Measurements from ENCODE around the gene SNAPC4. TPM values are rescaled to one million over a fixed set of nuclear protein-coding genes. Genes with fewer than 3 reads are reported as not detected.

Gene SNAPC4
- total RNA-seq, 1 donor from 2014 or later = 9.4 TPM

GRCh38 chr9:136424750-136425362, 24.9 kb upstream of the SNAPC4 start:
- no peaks in the 10 kb centered on the region for H3K4me1 ChIP-seq
- H3K4me3 ChIP-seq = no peak overlapping the region
- H3K27me3 ChIP-seq = no peaks in the 10 kb centered on the region
- TF ChIP-seq, protein P1, sequence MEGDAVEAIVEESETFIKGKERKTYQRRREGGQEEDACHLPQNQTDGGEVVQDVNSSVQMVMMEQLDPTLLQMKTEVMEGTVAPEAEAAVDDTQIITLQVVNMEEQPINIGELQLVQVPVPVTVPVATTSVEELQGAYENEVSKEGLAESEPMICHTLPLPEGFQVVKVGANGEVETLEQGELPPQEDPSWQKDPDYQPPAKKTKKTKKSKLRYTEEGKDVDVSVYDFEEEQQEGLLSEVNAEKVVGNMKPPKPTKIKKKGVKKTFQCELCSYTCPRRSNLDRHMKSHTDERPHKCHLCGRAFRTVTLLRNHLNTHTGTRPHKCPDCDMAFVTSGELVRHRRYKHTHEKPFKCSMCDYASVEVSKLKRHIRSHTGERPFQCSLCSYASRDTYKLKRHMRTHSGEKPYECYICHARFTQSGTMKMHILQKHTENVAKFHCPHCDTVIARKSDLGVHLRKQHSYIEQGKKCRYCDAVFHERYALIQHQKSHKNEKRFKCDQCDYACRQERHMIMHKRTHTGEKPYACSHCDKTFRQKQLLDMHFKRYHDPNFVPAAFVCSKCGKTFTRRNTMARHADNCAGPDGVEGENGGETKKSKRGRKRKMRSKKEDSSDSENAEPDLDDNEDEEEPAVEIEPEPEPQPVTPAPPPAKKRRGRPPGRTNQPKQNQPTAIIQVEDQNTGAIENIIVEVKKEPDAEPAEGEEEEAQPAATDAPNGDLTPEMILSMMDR (IDR thresholded peaks at IDR 0.05) = no peak
- H3K36me3 ChIP-seq = peaks cover 58% of the 10 kb centered on the region in 2 donors
- H3K9me3 ChIP-seq = no peaks in the 10 kb centered on the region
- no peak overlapping the region for H3K27ac ChIP-seq
- intact Hi-C loops (cut with DNase I) = loop anchor here (2.0 kb wide), 1 partner anchor 14 kb away; the partner anchor contains the start of gene INPP5E
- no peak for DNase-seq (ENCODE audit: low spot score in 2 of 2)

DNA sequence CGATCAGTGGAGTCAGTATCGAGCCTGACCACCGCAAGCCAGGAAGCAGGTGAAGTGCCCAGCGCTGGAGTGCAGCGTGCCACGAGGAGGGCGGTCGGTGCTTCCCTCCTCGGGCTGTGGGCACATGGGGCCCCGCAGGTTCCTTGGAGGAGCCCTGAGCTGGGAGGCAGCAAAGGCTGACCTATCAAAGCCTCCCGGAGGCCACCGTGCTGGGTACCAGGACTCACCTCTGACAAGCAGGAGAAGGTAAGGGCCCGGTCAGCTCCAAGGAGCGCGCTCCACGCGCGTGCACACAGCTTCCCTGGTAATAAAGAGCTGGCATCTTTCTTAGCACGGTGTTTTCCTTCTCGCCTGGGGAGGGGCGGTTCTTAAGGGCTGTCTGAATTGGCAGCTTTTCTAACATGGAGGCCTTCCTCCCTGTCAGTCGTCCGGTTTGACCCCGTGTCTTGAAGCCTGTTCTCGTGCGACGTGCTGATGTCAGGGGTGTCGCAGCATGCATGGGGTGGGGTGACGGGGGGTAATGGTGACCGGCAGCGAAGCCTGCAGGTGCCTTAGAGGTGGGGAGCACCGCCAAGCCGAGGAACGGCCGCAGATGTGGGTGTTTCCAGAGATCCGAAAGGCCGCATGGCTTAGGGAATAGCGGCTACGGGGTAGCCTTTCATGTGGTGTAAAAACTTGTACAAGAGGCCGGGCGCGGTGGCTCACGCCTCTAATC, 23.6 kb upstream of the SNAPC4 start:
- H3K4me3 ChIP-seq = no peak overlapping the region
- no peak for DNase-seq (ENCODE audit: low spot score in 2 of 2)
- intact Hi-C loops (cut with DNase I) = loop anchor here (2.0 kb wide), 1 partner anchor 15 kb away; the partner anchor contains the start of gene INPP5E
- H3K27ac ChIP-seq = no peak overlapping the region
- peaks cover 59 to 62% of the 10 kb centered on the region in 2 donors for H3K36me3 ChIP-seq
- H3K27me3 ChIP-seq = no peaks in the 10 kb centered on the region
- TF ChIP-seq, protein P1 (IDR thresholded peaks at IDR 0.05) = no peak
- no peaks in the 10 kb centered on the region for H3K9me3 ChIP-seq
- no peaks in the 10 kb centered on the region for H3K4me1 ChIP-seq

- Histone ChIP-seq H3K27ac (no peak overlapping the region), H3K27me3 (no peaks in the 10 kb centered on the region), H3K36me3 (peaks cover 66 to 69% of the 10 kb centered on the region in 2 donors), H3K4me1 (no peaks in the 10 kb centered on the region), H3K4me3 (no peak overlapping the region), H3K9me3 (no peaks in the 10 kb centered on the region)
- TF ChIP-seq, protein P1 (IDR thresholded peaks at IDR 0.05) = no peak
- intact Hi-C loops (cut with DNase I) = no loop called here
- no peak for DNase-seq (ENCODE audit: low spot score in 2 of 2)
These were observed 22.9 kb upstream of the SNAPC4 start for GRCh38 chr9:136422876-136423275.

DNA sequence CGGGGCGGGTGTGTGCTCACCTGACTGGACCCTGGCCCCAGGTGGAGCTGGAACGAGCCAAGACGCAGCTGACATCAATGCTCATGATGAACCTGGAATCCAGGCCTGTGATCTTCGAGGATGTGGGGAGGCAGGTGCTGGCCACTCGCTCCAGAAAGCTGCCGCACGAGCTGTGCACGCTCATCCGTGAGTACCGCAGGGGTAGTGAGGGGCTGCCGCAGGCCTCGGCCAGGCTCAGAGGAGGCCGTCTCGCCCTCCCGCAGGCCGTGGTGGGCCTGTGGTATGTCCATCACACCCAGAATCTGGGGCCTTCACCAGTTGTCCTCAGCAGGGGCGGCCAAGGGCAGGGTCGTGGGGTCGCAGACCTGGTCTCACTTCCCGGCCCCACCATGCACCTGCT, 21.8 kb upstream of the SNAPC4 start:
- Histone ChIP-seq H3K4me3 (no peak overlapping the region), H3K9me3 (no peaks in the 10 kb centered on the region), H3K27me3 (no peaks in the 10 kb centered on the region), H3K36me3 (peaks cover 77 to 80% of the 10 kb centered on the region in 2 donors), H3K27ac (no peak overlapping the region), H3K4me1 (no peaks in the 10 kb centered on the region)
- TF ChIP-seq, protein P1 (IDR thresholded peaks at IDR 0.05) = no peak
- intact Hi-C loops (cut with DNase I) = no loop called here
- no peak for DNase-seq (ENCODE audit: low spot score in 2 of 2)

DNA sequence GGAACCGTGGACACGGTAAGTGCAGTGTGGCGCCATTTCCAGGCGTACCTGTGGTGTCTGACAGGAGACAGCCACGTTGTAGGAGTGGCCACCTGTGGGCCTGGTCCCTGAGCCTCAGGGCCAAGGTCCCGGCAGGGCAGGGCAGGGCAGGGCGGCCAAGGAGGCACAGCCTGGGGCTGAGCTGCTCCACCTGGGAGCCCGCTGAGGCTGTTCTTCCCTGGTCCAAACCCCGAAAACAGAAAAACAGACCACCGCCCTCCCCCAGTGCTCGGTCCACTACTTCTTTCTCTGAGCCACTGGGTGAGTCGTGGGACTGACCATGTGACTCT, 19.1 kb upstream of the SNAPC4 start:
- TF ChIP-seq, protein P1 (IDR thresholded peaks at IDR 0.05) = no peak
- no peak for DNase-seq (ENCODE audit: low spot score in 2 of 2)
- peaks cover 98 to 99% of the 10 kb centered on the region in 2 donors for H3K36me3 ChIP-seq
- no peaks in the 10 kb centered on the region for H3K9me3 ChIP-seq
- no peaks in the 10 kb centered on the region for H3K27me3 ChIP-seq
- intact Hi-C loops (cut with DNase I) = no loop called here
- no peak overlapping the region for H3K4me3 ChIP-seq
- no peak overlapping the region for H3K27ac ChIP-seq
- H3K4me1 ChIP-seq = no peaks in the 10 kb centered on the region
